ENCODE data around the gene NCKAP5.

NCKAP5 gene

GRCh38 chr2:133078667-133079411, 489.4 kb downstream of the NCKAP5 start:
- H4K20me1 ChIP-seq (ENCODE audit: insufficient read depth, low read length), result no peaks in the 10 kb centered on the region
- H3K9me2 ChIP-seq (ENCODE audit: low read depth, low read length), result no peaks in the 10 kb centered on the region
- no peak overlapping the region for H3K4me2 ChIP-seq (ENCODE audit: low read length)
- H3K27me3 ChIP-seq (ENCODE audit: insufficient read depth, low read length), result no peaks in the 10 kb centered on the region
- no peaks in the 10 kb centered on the region for H3K9me3 ChIP-seq (ENCODE audit: low read length)
- H3K36me3 ChIP-seq (ENCODE audit: insufficient read depth, low read length), result no peaks in the 10 kb centered on the region
- no peak overlapping the region for H3K9ac ChIP-seq (ENCODE audit: low read length)
- no peak overlapping the region for H3K4me3 ChIP-seq (ENCODE audit: low read depth, low read length, poor library complexity, severe bottlenecking)
- no peaks in the 10 kb centered on the region for H3F3A ChIP-seq (ENCODE audit: insufficient read depth, low read length)
- H3K4me1 ChIP-seq (ENCODE audit: insufficient read depth, low read length, severe bottlenecking), result no peaks in the 10 kb centered on the region
- H3K27ac ChIP-seq (ENCODE audit: low read depth, low read length, poor library complexity, severe bottlenecking), result no peak overlapping the region
- TF ChIP-seq CTCF (IDR thresholded peaks at IDR 0.05; ENCODE audit: low read length) (no peak), EZH2 (IDR thresholded peaks at IDR 0.05; ENCODE audit: borderline replicate concordance, low read length) (no peak)
- H2AFZ ChIP-seq (ENCODE audit: low read length), result no peak overlapping the region
- H3K79me2 ChIP-seq (ENCODE audit: insufficient read depth, low read length), result no peaks in the 10 kb centered on the region

- Histone ChIP-seq H3K27me3 (ENCODE audit: insufficient read depth, low read length) (no peaks in the 10 kb centered on the region), H3K9me2 (ENCODE audit: low read depth, low read length) (no peaks in the 10 kb centered on the region), H3K4me1 (ENCODE audit: insufficient read depth, low read length, severe bottlenecking) (no peaks in the 10 kb centered on the region), H4K20me1 (ENCODE audit: insufficient read depth, low read length) (no peaks in the 10 kb centered on the region), H3K27ac (ENCODE audit: low read depth, low read length, poor library complexity, severe bottlenecking) (no peak overlapping the region), H2AFZ (ENCODE audit: low read length) (no peak overlapping the region), H3K36me3 (ENCODE audit: insufficient read depth, low read length) (no peaks in the 10 kb centered on the region), H3K4me3 (ENCODE audit: low read depth, low read length, poor library complexity, severe bottlenecking) (no peak overlapping the region), H3K79me2 (ENCODE audit: insufficient read depth, low read length) (no peaks in the 10 kb centered on the region), H3F3A (ENCODE audit: insufficient read depth, low read length) (no peaks in the 10 kb centered on the region), H3K9me3 (ENCODE audit: low read length) (no peaks in the 10 kb centered on the region), H3K9ac (ENCODE audit: low read length) (no peak overlapping the region), H3K4me2 (ENCODE audit: low read length) (no peak overlapping the region)
- TF ChIP-seq CTCF (IDR thresholded peaks at IDR 0.05; ENCODE audit: low read length) (no peak), EZH2 (IDR thresholded peaks at IDR 0.05; ENCODE audit: borderline replicate concordance, low read length) (no peak)
Measured at GRCh38 chr2:133077269-133077822, 490.9 kb downstream of the NCKAP5 start.

- H3K27me3 ChIP-seq (ENCODE audit: insufficient read depth, low read length), result no peaks in the 10 kb centered on the region
- no peaks in the 10 kb centered on the region for H3K4me1 ChIP-seq (ENCODE audit: insufficient read depth, low read length, severe bottlenecking)
- no peak overlapping the region for H3K27ac ChIP-seq (ENCODE audit: low read depth, low read length, poor library complexity, severe bottlenecking)
- no peaks in the 10 kb centered on the region for H3K79me2 ChIP-seq (ENCODE audit: insufficient read depth, low read length)
- H3K9me2 ChIP-seq (ENCODE audit: low read depth, low read length), result no peaks in the 10 kb centered on the region
- H3K36me3 ChIP-seq (ENCODE audit: insufficient read depth, low read length), result no peaks in the 10 kb centered on the region
- no peak overlapping the region for H3K9ac ChIP-seq (ENCODE audit: low read length)
- no peak overlapping the region for H3K4me2 ChIP-seq (ENCODE audit: low read length)
- H4K20me1 ChIP-seq (ENCODE audit: insufficient read depth, low read length), result no peaks in the 10 kb centered on the region
- H3K9me3 ChIP-seq (ENCODE audit: low read length), result no peaks in the 10 kb centered on the region
- TF ChIP-seq EZH2 (IDR thresholded peaks at IDR 0.05; ENCODE audit: borderline replicate concordance, low read length) (no peak), CTCF (IDR thresholded peaks at IDR 0.05; ENCODE audit: low read length) (no peak)
- no peak overlapping the region for H2AFZ ChIP-seq (ENCODE audit: low read length)
- no peaks in the 10 kb centered on the region for H3F3A ChIP-seq (ENCODE audit: insufficient read depth, low read length)
- no peak overlapping the region for H3K4me3 ChIP-seq (ENCODE audit: low read depth, low read length, poor library complexity, severe bottlenecking)
Measured at GRCh38 chr2:133072837-133073694, 495.2 kb downstream of the NCKAP5 start.
